CD4-positive, alpha-beta T cell treated with Interleukin-17A for 4 hours (primary cell): ENCODE measurements around the gene IQCB1.
A peak's percentile ranks its signal among the peaks of the same experiment; 100 is the strongest.
"Not testable (repeated sequence)": the region's sequence is repeated elsewhere in the genome, so short reads cannot be mapped to it uniquely, and the experiment has no call there.

Source experiments
- DNase-seq: peaks from one replicate; pipeline ENCODE4 v3.0.0-alpha.2; 2020; ENCODE audit warnings: mixed read lengths

Gene IQCB1

DNA sequence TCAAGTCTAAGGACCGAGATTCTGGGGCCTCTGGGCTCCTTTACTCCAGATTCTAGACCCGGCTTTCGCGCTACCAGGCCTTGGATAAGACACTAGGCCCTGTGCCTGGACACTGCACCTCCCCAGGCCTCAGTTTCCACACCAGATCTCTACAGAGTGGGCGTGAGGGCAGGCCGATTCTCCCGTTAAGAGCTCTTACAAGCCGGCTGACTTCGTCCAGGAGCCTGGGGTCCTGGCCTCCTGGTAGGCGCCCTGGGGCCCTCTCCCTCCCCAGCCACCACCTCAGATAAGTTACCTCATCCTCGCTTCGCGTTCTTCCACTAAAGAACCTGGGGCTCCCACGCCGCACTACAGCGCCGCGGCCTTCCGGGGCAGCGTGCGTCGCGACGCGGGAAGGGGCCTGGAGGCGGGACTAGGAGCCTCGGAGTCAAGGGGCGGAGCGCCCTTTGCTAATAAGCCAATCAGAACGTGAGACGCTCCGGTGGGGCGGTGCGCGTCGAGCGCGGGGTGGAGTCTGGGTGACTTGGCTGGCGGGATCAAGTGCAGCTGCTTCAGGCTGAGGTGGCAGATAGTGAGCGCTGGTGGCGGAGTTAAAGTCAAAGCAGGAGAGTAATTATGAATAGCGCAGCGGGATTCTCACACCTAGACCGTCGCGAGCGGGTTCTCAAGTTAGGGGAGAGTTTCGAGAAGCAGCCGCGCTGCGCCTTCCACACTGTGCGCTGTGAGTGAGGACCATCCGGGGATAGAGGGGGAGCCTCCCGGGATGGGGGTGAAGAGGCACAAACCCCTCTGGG lies at the start of gene IQCB1, which contains the start of gene EAF2:
Gene IQCB1, minus strand, starts transcription at position 390 of the 794 bp plus-strand sequence. CDS start 6,100 bp downstream, outside the sequence.
Gene EAF2, plus strand, starts transcription at position 539 of the 794 bp plus-strand sequence. Its CDS starts 77 bp downstream, at position 616.
- DNase-seq: peak; percentile 97

- no peak for DNase-seq
These were observed 48.6 kb upstream of the IQCB1 start for GRCh38 chr3:121883507-121883906.

- DNase-seq: no peak
These were observed 43.6 kb upstream of the IQCB1 start for GRCh38 chr3:121878411-121878810.

DNA sequence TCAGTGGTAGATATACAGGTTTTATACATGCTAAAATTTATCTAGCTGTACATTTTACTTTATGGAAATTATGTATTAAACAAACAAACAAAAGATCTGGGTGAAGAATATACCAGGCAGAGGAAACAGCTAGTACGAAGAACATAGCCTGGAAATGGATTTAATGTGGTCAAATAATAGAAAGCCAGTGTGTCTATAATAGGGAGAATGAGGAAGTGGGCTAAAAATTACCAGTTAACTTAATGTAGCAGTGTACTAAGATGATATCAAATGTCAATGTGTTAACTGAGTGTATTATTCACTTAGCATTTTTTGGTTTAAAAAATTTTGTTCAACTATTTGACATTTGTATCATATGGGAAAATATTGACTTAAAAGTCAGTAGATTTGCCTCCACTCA lies 36.6 kb upstream of the IQCB1 start:
- no peak for DNase-seq

DNA sequence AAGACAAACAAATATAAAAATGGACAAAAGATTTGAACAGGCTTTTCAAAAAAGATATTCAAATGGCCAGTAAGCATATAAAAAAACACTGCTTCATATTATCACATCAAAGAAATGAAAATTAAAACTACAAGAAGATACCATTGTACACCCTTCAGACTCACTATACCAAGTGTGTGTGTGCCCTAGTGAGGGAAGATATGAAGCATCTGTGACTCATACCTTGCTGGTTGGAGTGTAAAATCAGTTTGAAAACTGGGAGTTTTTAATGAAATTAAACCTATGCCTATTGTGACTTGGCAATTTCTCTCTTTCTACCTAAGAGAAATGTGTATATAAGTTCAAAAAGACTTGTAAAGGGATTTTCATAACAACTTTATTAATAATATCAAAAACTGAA lies 35.9 kb upstream of the IQCB1 start:
- DNase-seq: no peak

DNA sequence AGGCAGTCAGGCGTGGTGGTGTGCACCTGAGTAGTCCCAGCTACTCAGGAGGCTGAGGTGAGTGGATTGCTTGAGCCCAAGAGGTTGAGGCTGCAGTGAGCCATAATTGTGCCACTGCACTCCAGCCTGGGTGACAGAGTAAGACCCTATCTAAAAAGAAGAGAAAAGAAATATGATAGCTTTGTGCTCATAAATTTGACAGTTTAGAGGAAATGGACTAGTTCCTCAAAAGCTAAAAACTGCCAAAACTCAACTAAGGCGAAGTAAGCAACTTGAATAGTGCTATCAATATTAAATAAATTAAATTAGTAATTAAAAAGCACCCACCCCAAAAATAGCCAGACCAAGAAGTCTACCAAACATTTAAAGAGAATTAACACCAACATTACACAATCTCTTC lies 34.9 kb upstream of the IQCB1 start:
- no peak for DNase-seq

DNA sequence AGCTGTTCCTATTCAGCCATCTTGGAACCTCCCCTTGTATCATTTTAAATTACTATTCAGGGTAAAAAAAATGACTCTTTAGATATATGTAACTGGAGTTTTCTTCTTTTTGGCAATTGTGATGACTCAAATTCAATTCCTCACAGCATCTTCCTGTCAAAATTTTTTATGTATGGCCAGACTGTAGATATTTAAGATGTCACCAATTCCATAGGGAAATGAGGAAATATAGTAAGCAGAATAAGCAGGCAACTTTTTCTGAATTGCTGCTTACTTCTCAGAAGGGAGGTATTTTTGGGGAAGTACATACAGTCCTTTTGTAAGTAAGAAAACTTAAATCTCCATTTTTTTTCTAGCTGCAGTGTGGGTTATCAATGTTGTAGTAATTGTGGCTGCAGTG lies 28.9 kb upstream of the IQCB1 start:
- DNase-seq: no peak

DNA sequence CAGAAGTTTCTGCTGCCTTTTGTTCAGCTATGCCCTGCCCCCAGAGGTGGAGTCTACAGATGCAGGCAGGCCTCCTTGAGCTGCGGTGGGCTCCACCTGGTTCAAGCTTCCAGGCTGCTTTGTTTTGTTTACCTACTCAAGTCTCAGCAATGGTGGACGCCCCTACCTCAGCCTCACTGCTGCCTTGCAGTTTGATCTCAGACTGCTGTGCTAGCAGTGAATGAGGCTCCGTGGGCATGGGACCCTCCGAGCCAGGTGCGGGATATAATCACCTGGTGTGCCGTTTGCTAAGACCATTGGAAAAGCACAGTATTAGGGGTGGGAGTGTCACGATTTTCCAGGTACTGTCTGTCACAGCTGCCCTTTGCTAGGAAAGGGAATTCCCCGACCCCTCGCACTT lies 28.4 kb upstream of the IQCB1 start:
- DNase-seq: not testable (repeated sequence)

- DNase-seq: not testable (repeated sequence)
These were observed 22.9 kb upstream of the IQCB1 start for GRCh38 chr3:121857778-121858177.

GRCh38 chr3:121855555-121855954 lies 20.7 kb upstream of the IQCB1 start:
- no peak for DNase-seq

DNA sequence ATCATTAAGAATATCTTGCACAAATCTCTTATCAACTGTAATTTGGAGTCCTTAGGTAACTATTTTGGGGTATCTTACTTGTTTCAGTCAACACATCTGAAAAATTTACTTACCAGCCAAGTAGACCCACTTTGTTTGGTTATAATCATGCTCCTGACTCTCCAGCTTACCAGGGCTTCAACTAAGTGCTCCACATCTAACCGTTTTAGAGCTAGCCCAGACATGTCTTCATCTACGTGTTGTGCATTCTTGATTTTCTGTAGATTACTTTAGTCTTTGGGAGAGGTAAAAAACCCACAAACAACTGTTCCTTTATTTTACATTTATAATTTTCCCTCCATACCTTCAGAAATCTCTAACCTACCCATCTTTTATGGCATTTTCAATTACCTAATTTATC lies 17.4 kb upstream of the IQCB1 start:
- no peak for DNase-seq

- no peak for DNase-seq
These were observed 10.0 kb upstream of the IQCB1 start for GRCh38 chr3:121844892-121845291.

GRCh38 chr3:121839962-121840361 lies 5.1 kb upstream of the IQCB1 start:
- DNase-seq: no peak

- DNase-seq: no peak
These were observed 1.6 kb upstream of the IQCB1 start for GRCh38 chr3:121836481-121836880.

DNA sequence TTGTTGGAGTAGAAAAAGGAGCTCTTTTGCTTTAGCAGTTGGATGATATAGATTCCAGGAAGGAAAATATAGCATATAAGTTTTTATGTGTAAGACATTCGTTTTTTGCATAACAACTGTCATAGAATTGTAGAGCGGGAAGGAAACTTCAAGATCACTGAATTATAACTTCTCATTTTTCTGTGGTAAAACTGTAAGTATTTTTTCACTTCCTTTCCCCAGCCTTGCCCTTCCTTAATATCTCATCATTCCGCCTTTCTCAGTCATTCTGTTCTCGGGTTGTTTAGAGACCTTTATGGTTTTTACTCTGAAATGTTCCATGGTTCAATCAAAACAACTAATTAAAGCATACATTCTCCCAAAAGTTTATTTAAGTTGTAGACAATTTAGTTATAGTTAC lies 1.2 kb upstream of the IQCB1 start:
- DNase-seq: no peak

DNA sequence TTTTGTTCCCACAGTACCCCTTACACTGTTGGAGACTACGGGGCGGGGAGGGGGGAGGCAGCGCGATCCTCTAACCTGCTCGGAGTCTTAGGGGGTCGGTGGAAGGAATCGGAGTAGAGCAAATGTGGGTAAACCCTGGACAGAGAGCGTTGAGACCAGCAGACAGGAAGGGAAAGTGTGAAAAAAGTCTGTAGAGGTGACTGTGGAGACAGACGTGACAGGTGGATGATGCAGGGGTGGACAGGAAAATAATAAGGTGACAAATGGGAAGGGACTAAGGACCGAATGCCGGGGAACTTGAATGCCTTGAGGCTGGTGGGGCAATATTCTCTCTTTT lies 573 bp upstream of the IQCB1 start:
- DNase-seq: no peak

- DNase-seq: no peak
These were observed 646 bp downstream of the IQCB1 start for GRCh38 chr3:121834157-121834670.

- DNase-seq: no peak
These were observed 11.9 kb downstream of the IQCB1 start for GRCh38 chr3:121822973-121823372.

DNA sequence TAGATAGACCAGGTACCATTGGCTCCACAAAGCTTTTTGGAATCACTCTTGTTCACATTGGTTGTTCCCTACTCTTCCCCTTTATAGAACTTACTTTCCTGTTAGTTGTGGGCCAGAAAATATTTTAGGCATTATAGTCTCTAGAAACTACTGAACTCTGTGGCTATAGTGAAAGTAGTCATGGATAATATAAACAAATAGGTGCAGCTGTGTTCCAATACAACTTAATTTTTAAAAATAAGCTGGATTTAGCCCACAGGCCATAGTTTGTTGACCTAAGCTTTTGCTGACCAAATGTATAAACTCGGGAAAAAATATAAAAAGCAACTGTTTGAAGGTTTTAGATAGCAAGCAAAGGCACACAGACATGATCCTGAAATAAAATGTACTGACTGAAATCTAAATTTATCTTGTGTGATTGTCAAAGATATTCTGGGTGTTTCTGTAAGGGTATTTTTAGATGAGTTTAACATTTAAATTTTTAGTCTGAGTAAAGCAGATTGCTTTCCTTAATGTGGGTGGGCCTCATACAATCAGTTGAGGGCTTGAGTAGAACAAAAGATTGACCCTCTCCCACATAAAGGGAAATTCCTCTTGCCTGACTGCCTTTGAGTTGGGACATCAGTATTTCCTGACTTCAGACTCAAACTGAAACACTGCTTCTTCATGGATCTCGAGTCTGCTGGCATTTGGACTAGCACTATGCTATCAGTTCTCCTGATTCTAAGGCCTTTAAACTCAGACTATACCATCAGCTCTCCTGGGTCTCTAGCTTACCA lies 13.2 kb downstream of the IQCB1 start:
- no peak for DNase-seq

- DNase-seq: no peak
These were observed 15.6 kb downstream of the IQCB1 start for GRCh38 chr3:121819236-121819635.

- DNase-seq: no peak
These were observed 16.3 kb downstream of the IQCB1 start for GRCh38 chr3:121818578-121818977.

DNA sequence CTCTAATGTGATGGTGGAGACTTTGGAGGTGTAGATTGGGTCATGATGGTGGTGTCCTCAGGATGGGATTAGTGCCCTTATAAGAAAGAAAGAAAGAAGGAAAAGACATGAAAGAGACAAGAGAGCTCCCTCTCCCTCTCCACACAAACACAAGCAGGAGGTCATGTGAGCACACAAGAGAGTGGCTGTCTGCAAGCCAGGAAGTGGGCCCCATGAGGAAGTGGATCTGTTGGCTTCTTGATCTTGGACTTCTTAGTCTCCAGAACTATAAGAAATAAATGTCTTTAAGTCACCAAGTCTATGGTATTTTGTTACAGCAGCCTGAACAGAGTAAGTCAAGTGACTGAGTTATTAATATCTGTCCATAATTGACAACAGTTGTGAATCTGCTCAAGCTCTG lies 17.1 kb downstream of the IQCB1 start:
- DNase-seq: no peak

DNA sequence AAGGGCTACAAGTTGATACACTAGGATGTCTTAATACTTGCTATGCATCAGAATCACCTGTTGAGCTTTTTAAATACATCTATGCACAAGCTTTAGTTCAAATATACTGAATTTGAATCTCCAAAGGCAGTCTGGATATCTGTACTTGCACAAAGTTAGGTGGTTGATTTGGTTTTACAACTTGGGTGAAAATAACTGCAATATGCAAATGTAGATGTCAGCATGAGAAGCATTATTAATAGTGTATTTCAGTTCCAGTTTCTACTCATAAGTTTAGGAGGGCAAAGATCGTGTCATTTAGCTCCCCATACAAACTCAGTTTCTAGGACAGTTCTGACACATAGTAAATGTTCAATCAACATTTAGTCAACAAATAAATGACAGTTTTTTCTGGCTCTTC lies 25.6 kb downstream of the IQCB1 start:
- DNase-seq: no peak

- DNase-seq: no peak
These were observed 31.0 kb downstream of the IQCB1 start for GRCh38 chr3:121803771-121804320.
